ENCODE data around the gene PLSCR4. TPM values are rescaled to one million over a fixed set of nuclear protein-coding genes. Genes with fewer than 3 reads are reported as not detected.
A peak's percentile ranks its signal among the peaks of the same experiment; 100 is the strongest.

PLSCR4 gene
- total RNA-seq, 1 experiment from 2014 or later, result 4.1 TPM

DNA sequence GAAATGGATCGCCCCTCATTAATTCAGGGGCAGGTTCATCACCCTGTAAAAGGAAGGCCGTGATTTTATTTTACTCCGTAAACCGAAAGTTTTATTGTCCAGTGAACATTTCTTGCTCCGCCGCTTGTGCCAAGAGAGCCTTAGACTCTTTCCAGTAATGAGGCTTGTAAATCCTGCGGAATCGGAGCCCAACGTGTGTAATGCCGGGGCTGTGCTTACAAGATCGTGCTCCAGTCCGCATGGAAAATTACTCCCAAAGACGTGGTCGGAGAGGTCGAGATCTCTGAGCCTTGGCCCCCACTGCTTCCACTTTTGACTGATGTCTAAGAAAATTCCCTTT lies 89.3 kb downstream of the PLSCR4 start:
- DNase-seq (ENCODE audit: low read depth), result peak; percentile 64

GRCh38 chr3:146160964-146161662 lies 89.8 kb downstream of the PLSCR4 start, which contains the start of gene PLOD2:
TSS of gene PLOD2 (minus strand) at chr3:146161184. CDS start at chr3:146160989, 195 bp downstream.
- peak; percentile 93 for DNase-seq (ENCODE audit: low read depth)

- DNase-seq (ENCODE audit: low read depth), result peak; percentile 91
These were observed 90.5 kb downstream of the PLSCR4 start for GRCh38 chr3:146160321-146160963.

DNA sequence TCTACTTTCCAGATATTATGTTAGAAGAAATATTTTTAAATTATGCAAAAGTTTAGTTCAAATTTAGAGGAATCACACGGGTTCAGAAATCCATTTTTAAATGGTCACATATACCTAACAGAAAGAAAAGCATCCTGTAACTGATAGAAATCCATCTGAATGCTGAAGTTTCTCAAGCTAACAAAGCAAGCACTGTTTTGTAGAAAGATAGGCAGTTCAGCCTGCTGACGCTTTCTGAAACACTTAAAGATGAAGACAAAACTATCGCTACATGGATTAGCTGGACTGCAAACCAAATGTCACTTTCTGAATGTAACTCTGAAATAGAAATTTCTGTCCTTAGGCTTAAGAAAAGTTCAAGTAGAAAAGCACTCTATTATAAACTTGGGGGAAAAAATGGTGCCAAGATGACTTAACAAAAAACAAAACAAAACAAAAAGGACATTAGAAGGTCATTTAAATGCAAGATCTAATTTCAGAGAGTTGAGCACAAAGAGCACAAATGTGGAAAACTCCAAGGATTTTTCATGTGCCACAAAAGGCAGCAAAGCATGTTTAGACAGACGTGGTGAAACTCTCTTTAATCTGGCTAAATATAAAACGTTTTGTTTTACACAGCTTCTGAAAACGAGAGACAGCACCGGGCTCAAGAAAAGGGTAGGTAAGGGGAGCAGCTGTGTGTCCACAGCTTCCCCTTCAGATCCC lies 91.1 kb downstream of the PLSCR4 start:
- no peak for DNase-seq (ENCODE audit: low read depth)

DNA sequence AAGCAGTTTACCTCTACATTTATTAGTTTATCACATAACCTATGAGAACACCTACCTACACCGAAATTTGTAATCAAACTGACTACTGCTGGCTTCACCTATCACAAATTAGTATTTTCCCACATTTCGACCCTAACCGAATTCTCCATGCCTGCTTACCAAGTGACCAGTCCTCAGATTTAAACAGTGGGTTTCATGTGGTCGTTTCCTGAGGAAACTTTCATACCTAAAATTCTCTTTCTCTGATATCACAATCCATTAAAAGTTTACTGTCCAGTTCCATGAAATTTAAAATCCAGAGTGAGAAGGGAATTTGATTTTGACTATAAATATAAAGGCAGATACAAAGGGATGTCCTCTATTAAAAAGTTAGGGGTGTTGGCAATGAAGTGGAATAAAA lies 91.9 kb downstream of the PLSCR4 start:
- DNase-seq (ENCODE audit: low read depth), result no peak

DNA sequence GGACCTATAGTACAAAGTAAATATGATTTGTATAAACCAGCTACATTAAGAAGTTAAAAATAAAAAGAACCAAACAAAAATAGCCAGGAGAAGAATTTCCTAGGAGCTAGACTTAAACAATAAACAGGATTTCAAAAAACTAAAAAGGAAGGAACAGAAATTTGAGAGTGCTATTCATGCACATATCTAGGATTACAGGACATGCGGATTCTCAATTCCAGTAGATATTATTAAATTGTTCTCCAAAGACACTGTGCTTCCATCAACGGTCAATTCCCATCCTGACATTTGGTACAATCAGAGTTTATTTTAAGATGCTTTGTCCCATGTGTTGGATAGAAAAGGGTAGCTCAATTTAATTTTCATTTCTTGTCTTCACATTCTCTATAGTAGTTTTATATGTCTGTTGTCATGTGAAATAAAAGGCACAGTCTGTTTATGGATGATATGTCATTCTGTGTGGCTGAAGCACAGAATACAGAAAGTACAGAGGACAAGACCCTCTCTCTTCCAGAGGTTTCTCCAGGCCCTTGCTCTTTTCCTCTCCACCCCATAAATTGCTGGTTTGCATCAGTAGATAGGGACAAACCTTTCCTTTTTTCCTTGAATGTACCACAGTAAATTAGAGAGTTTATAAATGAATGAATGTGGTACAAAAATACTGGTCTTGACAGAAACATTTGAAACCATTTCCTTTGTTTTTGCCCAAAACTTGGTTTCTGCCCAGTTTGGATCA lies 93.4 kb downstream of the PLSCR4 start:
- DNase-seq (ENCODE audit: low read depth), result no peak

DNA sequence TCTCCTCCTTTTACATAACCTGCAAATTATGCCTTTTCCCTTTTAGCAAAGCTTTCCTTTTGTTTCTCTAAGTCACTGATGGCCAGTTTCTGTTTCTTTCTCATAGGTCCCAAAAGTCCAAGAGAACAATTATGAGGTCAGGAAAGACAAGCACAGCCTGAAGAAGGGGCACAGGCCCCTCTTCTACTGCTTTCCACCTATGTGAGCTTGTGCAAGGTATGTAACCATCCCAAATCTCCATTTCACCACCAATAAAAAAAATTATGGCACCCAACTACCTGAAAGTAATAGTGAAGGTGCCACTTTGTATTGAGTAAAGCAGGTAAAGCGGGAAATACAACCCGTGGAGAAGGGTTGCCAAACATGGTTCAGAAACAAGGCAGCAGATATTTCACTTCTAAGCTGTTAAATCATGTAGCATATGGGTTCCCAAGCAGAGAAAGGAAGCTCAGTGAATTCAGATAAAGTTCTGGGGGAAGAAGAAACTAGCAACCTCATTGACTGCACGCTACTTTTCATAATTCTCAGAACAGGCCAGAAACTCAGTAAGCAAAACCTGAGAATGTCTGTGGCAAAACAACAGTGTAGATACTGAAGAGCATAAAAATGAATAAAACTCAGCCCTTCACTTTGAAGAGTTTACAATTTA lies 94.1 kb downstream of the PLSCR4 start:
- DNase-seq (ENCODE audit: low read depth), result no peak

DNA sequence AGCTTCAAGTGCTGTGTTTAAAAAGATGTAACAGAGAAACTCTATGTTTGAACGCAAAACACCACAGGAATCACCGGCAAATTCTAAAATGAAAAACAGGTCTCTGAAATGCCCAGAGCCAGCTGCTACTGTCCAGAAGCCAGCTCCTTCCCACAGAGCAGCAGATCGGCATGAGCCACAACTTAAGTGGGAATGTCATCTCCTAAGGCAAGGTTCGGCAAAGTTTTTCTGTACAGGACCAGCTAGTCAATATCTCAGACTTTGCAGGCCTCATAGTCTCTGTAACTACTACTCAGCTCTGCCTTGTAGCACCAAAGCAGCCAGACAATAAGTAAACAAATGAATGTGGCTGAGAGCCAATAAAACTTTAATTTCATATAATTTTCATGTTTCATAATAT lies 94.8 kb downstream of the PLSCR4 start:
- DNase-seq (ENCODE audit: low read depth), result peak; percentile 64

- no peak for DNase-seq (ENCODE audit: low read depth)
These were observed 95.9 kb downstream of the PLSCR4 start for GRCh38 chr3:146154995-146155394.

- no peak for DNase-seq (ENCODE audit: low read depth)
These were observed 96.6 kb downstream of the PLSCR4 start for GRCh38 chr3:146154316-146154715.

DNA sequence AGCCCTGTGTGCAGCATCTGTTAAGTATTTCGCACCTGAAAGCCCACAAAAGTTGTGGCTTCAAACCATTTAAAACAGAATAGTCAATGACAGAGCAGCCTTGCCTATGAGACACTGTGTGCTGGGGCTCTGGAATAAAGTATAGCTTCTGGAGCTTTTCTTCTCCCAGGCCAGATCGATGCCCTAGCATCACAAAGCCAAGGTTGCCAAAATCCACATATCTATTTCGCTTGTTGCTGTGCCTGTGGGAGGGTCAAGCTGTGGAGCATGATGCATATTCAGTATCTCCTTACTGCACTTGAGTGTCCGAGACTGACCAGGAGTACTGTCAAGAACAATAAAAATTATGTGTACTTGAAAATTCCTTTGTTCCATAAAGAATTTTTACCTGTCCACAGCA lies 97.5 kb downstream of the PLSCR4 start:
- no peak for DNase-seq (ENCODE audit: low read depth)

- DNase-seq (ENCODE audit: low read depth), result no peak
These were observed 98.1 kb downstream of the PLSCR4 start for GRCh38 chr3:146152834-146153233.

DNA sequence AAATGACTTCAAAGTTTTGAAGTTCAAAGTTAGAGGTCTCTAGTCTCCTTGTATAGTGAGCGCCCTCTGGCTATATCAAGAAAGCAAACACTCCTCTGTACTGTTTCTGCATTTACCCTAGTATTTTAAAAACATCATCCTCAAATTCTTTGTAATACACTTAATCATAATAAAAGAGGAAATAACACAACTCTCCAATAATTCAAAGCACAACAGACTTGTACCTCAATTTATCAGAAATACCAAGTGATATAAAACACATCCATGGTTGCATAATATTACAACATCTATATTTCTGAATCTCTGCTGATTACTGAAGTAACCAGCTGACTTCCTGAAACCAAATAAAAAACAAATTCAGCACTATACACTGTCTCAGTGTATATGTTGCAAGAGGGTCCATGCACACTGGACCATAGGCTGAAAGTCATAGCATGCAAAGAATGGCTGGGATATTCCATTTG lies 102.4 kb downstream of the PLSCR4 start:
- no peak for DNase-seq (ENCODE audit: low read depth)

DNA sequence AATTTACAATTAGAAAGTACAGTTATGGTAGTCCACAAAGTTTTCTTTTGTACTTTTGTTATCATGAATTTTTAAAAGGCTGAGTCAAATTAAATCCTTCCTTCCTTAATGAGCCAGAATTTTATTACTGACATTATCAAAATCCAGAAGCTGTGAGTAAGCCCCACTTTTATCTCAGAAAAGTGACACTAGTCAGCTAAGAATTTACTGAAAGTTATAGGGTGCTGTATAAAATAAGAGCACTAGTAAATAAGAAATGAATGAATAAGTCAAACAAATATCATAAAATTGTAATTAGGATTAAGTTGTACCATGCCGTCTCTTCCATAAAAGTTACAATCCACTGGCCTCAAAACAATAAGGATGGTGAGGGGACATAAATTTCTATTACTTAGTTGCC lies 105.3 kb downstream of the PLSCR4 start:
- DNase-seq (ENCODE audit: low read depth), result no peak

GRCh38 chr3:146142757-146143156 lies 108.1 kb downstream of the PLSCR4 start:
- peak; percentile 75 for DNase-seq (ENCODE audit: low read depth)

Other genes starting within 250 kb of the PLSCR4 start
- 197 and 249 TPM in 2 replicates for gene PLOD2, start 89.9 kb downstream of the PLSCR4 start, total RNA-seq (2014; rRNA removed)
- not detected in 2 replicates for gene PLSCR2, start 218.5 kb upstream of the PLSCR4 start, total RNA-seq (2014; rRNA removed)

Data from LHCN-M2 (cell line).